HL-60/S4 treated with retinoic acid at 250 ng/mL for 4 days and 3 days (cell line): ENCODE measurements around the gene WDR27.
"Not testable (repeated sequence)": the region's sequence is repeated elsewhere in the genome, so short reads cannot be mapped to it uniquely, and the experiment has no call there.

Experiments used
- in situ Hi-C: fragments of 300-500 bp; cut with MboI; formaldehyde crosslinking; loops from 2 replicates; pipeline ENCODE4 v1.7.0; 2022; ENCODE audit warnings: low sequenced_read_pairs

The WDR27 gene

DNA sequence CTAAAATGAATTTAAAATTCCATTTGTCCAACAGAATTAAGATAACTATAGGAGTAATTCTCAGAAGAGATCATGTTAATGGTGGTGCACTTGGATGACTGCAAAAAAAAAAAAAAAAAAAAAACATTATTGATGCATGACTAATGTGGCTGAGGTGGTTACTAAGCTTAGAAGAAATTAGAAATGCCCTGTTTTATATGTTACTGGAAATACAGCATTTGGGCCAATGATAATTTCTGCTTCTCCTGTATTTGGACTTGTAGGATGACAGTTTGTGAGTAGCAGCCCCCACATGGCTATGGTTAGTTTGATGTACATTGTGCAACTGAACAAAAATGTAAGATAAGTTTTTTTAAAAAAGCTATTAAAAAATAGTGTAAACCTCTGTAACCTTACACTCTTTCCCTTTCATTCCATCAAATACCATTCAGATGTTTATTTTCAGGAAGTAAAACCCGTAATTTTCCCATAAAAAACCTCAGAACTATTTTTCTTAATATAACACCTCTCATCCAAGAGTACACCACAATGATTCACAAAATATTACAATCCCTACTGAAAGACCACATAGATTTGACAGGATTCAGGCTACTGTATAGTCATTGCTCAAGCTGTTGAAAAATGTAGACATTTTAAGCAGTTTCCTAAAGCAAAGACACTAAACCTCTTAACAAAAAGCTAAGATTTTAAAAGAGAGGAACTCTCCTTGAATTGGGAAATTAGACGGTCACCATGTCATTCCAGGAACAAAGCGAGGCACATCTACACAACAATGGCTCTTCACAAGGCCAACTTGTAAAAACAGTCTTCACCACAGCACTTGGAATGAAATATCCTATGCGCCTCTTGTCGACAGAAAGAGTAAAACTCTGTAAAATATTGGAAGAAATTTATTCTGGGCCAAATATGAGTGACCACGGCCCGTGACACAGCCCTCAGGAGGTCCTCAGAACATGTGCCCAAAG lies 83.0 kb downstream of the WDR27 start:
- in situ Hi-C loops, result no loop called here

DNA sequence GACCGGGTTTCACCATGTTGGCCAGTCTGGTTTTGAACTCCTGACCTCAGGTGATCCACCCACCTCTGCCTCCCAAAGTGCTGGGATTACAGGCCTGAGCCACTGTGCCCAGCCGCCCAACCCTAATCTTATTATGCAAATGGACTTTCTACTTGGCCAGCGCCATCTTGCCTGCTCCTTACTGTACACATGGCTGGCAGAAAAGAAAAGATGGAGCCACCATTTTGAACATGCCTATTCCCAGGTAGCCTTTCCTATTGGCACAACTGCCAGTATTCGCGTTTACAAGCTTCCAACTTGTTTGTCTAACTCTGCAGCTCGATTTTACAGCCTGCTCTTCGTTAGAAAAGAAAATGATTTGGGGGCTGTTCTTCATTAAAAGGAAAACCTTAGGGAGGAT lies 84.3 kb downstream of the WDR27 start:
- in situ Hi-C loops, result no loop called here

DNA sequence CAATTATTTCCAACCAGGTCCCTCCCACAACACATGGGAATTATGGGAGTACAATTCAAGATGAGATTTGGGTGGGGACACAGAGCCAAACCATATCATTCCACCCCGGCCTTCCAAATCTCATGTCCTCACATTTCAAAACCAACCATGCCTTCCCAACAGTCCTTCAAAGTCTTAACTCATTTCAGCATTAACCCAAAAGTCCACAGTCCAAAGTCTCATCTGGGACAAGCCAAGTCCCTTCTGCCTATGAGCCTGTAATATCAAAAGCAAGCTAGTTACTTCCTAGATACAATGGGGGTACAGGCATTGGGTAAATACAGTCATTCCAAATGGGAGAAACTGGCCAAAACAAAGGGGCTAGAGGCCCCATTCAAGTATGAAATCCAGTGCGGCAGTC lies 93.2 kb downstream of the WDR27 start:
- in situ Hi-C loops, result not testable (repeated sequence)

GRCh38 chr6:169604076-169604475 lies 97.8 kb downstream of the WDR27 start:
- in situ Hi-C loops, result no loop called here

DNA sequence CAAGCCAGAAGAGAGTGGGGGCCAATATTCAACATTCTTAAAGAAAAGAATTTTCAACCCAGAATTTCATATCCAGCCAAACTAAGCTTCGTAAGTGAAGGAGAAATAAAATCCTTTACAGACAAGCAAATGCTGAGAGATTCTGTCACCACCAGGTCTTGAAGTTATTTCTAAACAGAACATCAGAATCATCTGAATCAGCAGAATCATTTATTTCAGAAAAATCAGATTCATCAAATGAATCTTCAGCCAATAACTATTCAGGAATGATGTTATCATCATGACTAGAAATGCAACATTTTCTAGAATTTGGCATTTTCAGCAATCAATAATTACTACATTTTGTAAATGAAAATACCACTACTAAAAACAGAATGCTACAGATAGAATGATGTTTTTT lies 100.7 kb downstream of the WDR27 start:
- in situ Hi-C loops, result not testable (repeated sequence)

GRCh38 chr6:169592558-169592957 lies 109.3 kb downstream of the WDR27 start:
- in situ Hi-C loops, result no loop called here

DNA sequence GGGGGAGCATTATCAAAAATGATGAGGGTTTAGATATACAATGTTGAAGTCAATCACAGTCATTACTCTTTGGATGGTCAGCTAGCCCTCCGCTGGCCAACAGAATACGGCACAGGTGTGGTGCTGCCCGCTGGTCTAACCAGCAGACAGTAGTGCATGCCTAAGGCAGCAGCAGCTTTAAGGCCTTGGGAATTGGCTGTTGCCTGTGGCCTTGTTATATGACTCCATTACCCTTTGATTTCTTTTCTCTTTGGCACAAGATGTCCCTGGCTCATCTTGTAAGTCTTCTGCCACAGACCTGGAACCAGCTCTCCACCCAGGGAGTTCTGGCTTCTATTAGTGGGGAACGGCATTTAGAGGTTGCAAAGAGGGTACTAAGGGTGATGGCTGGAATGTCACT lies 110.2 kb downstream of the WDR27 start:
- in situ Hi-C loops, result no loop called here

DNA sequence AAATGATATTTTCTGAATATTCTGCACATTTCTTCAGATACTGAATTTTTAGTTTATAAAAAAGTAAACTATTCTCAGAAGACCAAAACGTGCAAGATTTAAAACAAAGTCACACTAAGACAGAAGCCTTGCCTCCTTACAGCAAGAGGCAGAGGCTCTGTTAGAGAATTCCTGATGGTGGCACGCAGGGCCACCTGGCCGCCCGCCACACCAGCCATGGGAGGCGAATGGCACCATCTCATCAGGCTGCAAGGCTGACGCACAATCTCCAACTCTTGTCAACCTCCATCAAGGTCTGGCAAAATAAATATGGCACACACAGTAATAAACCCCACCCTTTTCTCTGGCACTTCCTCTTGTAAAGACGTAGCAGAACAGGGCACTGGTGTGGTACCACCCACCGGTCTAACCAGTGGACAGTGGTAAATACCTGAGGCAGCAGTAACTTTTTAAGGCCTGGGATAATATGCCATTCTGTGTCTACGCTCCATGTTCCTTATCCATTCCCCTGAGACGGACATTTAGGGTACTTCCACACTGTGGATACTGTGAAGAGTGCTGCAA lies 111.4 kb downstream of the WDR27 start:
- in situ Hi-C loops, result no loop called here

GRCh38 chr6:169589699-169590257 lies 112.1 kb downstream of the WDR27 start:
- in situ Hi-C loops, result no loop called here

DNA sequence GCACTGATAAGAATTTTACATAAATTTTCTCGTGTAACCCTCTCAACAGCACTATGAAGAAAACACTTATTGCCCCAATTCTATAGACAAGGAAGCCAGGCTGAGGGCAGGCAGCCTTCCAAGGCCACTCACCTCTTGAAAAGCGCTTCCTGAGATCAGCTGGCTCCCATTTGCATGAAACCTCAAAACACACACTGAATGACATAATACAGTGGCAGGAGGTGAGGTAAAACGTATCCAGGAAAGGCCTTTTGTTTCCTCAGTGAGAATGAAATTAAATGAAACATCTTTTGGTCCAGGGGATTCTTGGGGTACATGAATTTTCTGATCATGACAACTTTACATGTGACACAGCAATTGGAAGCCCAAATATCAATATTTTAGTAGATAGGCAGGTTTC lies 112.5 kb downstream of the WDR27 start:
- in situ Hi-C loops, result no loop called here

- in situ Hi-C loops, result no loop called here
Measured at GRCh38 chr6:169587975-169588374, 113.9 kb downstream of the WDR27 start.

DNA sequence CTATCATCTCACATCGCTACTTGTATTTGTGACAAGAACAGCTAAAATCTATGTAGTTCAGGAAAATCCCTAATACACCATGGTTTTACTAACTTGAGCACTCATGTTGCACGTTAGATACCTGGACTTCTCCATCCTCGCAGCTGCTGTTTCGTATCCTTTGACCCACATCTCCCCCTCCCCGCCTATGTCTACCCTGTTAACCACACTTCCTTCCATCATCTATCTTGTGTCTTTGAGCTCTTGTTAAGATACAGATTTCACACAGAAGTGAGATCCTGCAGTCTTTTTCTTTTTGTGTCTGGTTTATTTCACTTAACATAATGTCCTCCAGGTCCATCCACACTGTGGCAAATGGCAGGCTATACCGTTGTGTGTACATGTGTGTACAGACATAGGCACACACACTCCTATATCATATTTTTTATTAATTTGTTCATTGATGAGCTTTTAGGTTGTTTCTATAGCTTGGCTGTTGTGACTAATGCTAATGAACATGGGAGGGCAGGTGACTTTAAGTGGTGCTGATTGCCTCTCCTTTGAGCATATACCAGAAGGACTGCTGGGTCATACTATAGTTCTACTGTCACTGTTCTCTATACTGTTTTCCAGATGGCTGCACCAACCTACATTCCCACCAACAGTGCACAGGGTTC lies 117.8 kb downstream of the WDR27 start:
- in situ Hi-C loops, result no loop called here

GRCh38 chr6:169579407-169580111 lies 122.3 kb downstream of the WDR27 start:
- in situ Hi-C loops, result no loop called here

DNA sequence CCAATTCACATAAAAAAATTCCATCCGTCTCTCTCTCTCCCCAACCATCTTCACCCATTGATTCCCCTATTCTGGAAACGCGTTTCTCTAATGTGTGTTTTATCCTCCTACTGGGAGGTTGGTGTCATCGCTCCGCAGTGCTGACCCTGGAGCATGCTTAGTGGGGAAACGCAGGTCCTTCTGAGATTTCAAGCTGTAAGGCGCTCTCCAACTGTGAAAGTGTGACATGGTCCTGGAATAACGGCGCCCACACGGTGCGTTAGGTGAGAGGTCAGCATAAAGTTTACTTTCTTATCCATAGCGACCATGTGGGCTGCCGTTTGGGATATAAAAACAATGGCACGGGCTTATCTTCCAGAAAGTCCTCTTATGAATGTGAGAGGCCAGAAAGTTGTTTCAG lies 123.9 kb downstream of the WDR27 start:
- in situ Hi-C loops, result no loop called here

GRCh38 chr6:169577236-169577635 lies 124.6 kb downstream of the WDR27 start:
- in situ Hi-C loops, result no loop called here

GRCh38 chr6:169575821-169576220 lies 126.0 kb downstream of the WDR27 start:
- in situ Hi-C loops, result no loop called here

- in situ Hi-C loops, result no loop called here
Measured at GRCh38 chr6:169575365-169575764, 126.5 kb downstream of the WDR27 start.

GRCh38 chr6:169574420-169574819 lies 127.4 kb downstream of the WDR27 start:
- in situ Hi-C loops, result no loop called here

GRCh38 chr6:169573883-169574282 lies 127.9 kb downstream of the WDR27 start:
- in situ Hi-C loops, result no loop called here

DNA sequence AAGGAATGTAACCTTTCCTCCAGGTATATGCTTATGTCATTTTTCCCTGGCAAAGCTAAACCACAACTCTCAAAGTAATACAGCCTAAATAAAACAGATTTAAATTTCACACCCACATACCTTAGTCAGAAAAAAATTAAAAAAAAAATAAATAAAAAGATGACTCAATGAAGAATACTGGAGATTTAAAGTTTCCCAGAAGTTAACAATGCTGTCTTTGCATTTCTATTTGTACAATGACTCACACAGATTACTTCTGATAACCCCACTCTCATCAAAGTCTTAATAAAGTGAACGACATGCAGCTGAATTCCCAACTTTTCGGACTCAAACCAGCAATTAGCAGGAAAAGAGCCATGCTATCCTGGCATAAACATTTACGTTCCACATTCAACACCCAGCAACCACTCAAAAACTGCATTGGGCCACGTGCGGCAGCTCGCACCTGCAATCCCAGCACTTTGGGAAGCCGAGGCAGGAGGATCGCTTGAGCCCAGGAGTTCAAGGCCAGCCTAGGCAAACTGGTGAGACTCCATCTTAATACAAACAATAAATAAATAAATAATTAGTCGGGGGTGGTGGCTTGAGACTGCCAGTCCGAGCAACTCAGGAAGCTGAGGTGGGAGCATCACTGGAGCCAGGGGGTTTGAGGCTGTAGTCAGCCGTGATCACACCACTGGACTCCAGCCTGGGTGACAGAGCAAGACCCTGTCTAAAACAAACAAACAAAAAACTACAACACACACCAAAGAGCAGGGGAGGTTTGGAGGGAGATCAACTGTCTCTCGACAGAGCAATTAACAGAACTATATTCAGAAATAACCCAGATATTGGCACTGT lies 130.5 kb downstream of the WDR27 start:
- in situ Hi-C loops, result no loop called here
